Keratinocyte (primary cell): ENCODE data around the gene SRGN. TPM values are rescaled to one million over a fixed set of nuclear protein-coding genes. Genes with fewer than 3 reads are reported as not detected.

ENCODE experiments used
- DNase-seq: peaks from one replicate; pipeline ENCODE4 v3.0.0-alpha.2; 2011; ENCODE audit warnings: low read depth, missing footprints, low spot score
- FAIRE-seq: peaks from 2 replicates; lab custom pipeline; 2011; peaks lifted over from hg19 to GRCh38; lab: Jason Lieb, UNC
- H2AFZ ChIP-seq: 2 replicates; pipeline ENCODE4 v1.6.0; 2012; ENCODE audit warnings: low read length, control low read depth, inconsistent platforms; ENCODE audit not compliant: control insufficient read depth
- H3K27ac ChIP-seq: 2 replicates; pipeline ENCODE4 v1.5.1; 2011; ENCODE audit warnings: low read length; ENCODE audit not compliant: control insufficient read depth, insufficient read depth
- H3K27me3 ChIP-seq: 3 replicates; pipeline ENCODE4 v1.6.0; 2011; ENCODE audit warnings: low read length; ENCODE audit not compliant: control insufficient read depth, insufficient read depth; ENCODE audit errors: extremely low read depth
- H3K36me3 ChIP-seq, 2 experiments: 2 replicates in 1 of 2; 3 replicates in 1 of 2; pipeline ENCODE4 v1.5.1; 2011; ENCODE audit warnings: low read length in 2 of 2, mild to moderate bottlenecking in 1 of 2; ENCODE audit not compliant: control insufficient read depth in 2 of 2, insufficient read depth in 2 of 2; ENCODE audit errors: extremely low read depth in 1 of 2
- H3K4me1 ChIP-seq: 3 replicates; pipeline ENCODE4 v1.5.1; 2011; ENCODE audit warnings: low read length; ENCODE audit not compliant: control insufficient read depth, insufficient read depth; ENCODE audit errors: extremely low read depth
- H3K4me2 ChIP-seq: 3 replicates; pipeline ENCODE4 v1.6.0; 2011; ENCODE audit warnings: low read depth, low read length; ENCODE audit not compliant: control insufficient read depth, insufficient read depth; ENCODE audit errors: extremely low read depth
- H3K4me3 ChIP-seq, 3 experiments: fragments of 200-600 bp in 1 of 3; sonication (generic) in 1 of 3; 2 replicates in 2 of 3; 3 replicates in 1 of 3; pipeline ENCODE4 v1.5.1; 2011 to 2016; ENCODE audit warnings: low read length in 3 of 3, mild to moderate bottlenecking in 3 of 3, control low read depth in 2 of 3, inconsistent platforms in 1 of 3, low read depth in 1 of 3, mixed read lengths in 1 of 3, mixed run types in 1 of 3, moderate library complexity in 1 of 3; ENCODE audit not compliant: control insufficient read depth in 2 of 3, insufficient read depth in 2 of 3; ENCODE audit errors: extremely low read depth in 1 of 3
- H3K79me2 ChIP-seq: 2 replicates; pipeline ENCODE4 v1.6.0; 2012; ENCODE audit warnings: low read length; ENCODE audit not compliant: control insufficient read depth, insufficient read depth
- H3K9ac ChIP-seq: 3 replicates; pipeline ENCODE4 v1.6.0; 2011; ENCODE audit warnings: low read length; ENCODE audit not compliant: control insufficient read depth, insufficient read depth; ENCODE audit errors: extremely low read depth
- H3K9me1 ChIP-seq: 3 replicates; pipeline ENCODE4 v1.6.0; 2011; ENCODE audit warnings: low read length; ENCODE audit not compliant: control insufficient read depth, insufficient read depth; ENCODE audit errors: extremely low read depth
- H3K9me3 ChIP-seq: 2 replicates; pipeline ENCODE4 v1.5.1; 2012; ENCODE audit warnings: low read depth, low read length; ENCODE audit not compliant: control insufficient read depth
- H4K20me1 ChIP-seq: 3 replicates; pipeline ENCODE4 v1.6.0; 2011; ENCODE audit warnings: low read length; ENCODE audit not compliant: control insufficient read depth, insufficient read depth; ENCODE audit errors: extremely low read depth
- EZH2 ChIP-seq: IDR thresholded peaks from one replicate; pipeline ENCODE4 v1.6.1; 2012; ENCODE audit warnings: inconsistent platforms, mild to moderate bottlenecking, low read length, moderate library complexity
- dilution Hi-C: fragments of 300-500 bp; cut with MboI; formaldehyde crosslinking; loops from one replicate; pipeline ENCODE4 v1.7.0; 2020; ENCODE audit warnings: low sequenced_read_pairs; ENCODE audit not compliant: extremely low pct_ligation_motif_present
- polyA plus RNA-seq, 5 experiments: library from polyadenylated mRNA; depleted of rRNA in 3 of 5; stranded (reverse) in 3 of 5; stranded (forward) in 1 of 5; unstranded in 1 of 5; fragments of >200 nt; gene quantifications; 1 replicate in 1 of 5; 2 replicates in 3 of 5; 3 replicates in 1 of 5; pipeline versions ENCODE4 v1.2.1 to v1.2.3, GENCODE V29; 2011 to 2012; ENCODE audit warnings: missing spikeins in 2 of 5, low read depth in 1 of 5, low replicate concordance in 1 of 5
- TF ChIP-seq, protein P1 (sequence below), 3 experiments: IDR thresholded peaks in 1 of 3; conservative IDR thresholded peaks in 1 of 3; optimal IDR thresholded peaks in 1 of 3; 2 replicates in 2 of 3; 3 replicates in 1 of 3; pipeline versions ENCODE3 to v1.5.1; 2011; ENCODE audit warnings: low read length in 3 of 3, mild to moderate bottlenecking in 3 of 3, moderate library complexity in 2 of 3, control low read depth in 1 of 3, inconsistent platforms in 1 of 3; ENCODE audit not compliant: insufficient read depth in 2 of 3; ENCODE audit errors: extremely low read depth in 1 of 3

Gene SRGN
- polyA plus RNA-seq, 1 donor (not counting 4 experiments of a cell fraction or from before 2014, with no cell fraction given) = 2.1 TPM

DNA sequence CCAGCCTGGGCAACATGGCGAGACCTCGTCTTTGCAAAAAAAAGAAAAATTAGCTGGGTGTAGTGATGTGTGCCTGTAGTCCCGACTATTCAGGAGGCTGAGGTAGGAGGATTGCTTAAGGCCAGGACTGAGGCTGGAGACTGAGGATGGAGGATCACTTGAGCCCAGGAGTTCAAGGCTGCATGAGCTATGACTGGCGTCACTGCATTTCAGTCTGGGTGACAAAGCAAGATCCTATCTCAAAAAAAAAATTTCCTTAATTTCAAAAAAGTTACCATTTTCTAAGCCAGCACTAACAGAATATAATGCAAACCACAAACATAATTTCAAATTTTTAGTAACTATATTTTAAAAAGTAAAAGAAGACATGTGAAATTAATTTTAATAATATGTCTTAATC, 13.4 kb upstream of the SRGN start:
- Histone ChIP-seq H3K9me1 (no peaks in the 10 kb centered on the region), H3K4me1 (no peaks in the 10 kb centered on the region), H3K4me2 (no peak overlapping the region), H3K27ac (no peak overlapping the region), H3K27me3 (no peaks in the 10 kb centered on the region), H3K79me2 (no peaks in the 10 kb centered on the region), H3K4me3 (no peak overlapping the region), H3K9ac (no peak overlapping the region), H3K36me3 (no peaks in the 10 kb centered on the region), H3K9me3 (no peaks in the 10 kb centered on the region), H4K20me1 (no peaks in the 10 kb centered on the region), H2AFZ (no peak overlapping the region)
- TF ChIP-seq, protein P1, sequence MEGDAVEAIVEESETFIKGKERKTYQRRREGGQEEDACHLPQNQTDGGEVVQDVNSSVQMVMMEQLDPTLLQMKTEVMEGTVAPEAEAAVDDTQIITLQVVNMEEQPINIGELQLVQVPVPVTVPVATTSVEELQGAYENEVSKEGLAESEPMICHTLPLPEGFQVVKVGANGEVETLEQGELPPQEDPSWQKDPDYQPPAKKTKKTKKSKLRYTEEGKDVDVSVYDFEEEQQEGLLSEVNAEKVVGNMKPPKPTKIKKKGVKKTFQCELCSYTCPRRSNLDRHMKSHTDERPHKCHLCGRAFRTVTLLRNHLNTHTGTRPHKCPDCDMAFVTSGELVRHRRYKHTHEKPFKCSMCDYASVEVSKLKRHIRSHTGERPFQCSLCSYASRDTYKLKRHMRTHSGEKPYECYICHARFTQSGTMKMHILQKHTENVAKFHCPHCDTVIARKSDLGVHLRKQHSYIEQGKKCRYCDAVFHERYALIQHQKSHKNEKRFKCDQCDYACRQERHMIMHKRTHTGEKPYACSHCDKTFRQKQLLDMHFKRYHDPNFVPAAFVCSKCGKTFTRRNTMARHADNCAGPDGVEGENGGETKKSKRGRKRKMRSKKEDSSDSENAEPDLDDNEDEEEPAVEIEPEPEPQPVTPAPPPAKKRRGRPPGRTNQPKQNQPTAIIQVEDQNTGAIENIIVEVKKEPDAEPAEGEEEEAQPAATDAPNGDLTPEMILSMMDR (optimal IDR thresholded peaks at IDR 0.05 in 1 of 3, IDR thresholded peaks at IDR 0.05 in 1 of 3, conservative IDR thresholded peaks at IDR 0.05 in 1 of 3; ENCODE audit: extremely low read depth in 1 of 3, insufficient read depth in 2 of 3, low read length in 3 of 3) = no peak
- no peak for TF ChIP-seq EZH2
- FAIRE-seq = no peak
- DNase-seq = no peak
- dilution Hi-C loops = no loop called here

DNA sequence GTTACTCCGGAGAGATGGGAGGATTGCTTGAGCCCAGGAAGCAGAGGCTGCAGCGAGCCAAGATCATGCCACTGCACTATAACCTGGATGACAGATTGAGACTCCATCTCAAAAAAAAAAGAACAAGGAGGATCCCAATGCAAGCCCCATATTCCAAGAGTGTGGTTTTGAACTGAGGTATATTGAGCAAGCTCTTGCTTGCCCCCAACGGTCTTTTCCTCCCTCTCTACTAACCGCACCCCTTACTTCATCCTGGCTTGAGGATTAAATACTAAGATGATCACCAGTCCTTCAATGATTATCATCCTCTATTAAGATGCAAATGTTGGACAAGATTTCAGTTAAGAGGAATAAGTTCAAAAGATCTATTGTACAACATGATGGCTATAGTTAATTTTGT, 12.5 kb upstream of the SRGN start:
- DNase-seq = no peak
- no peaks in the 10 kb centered on the region for H4K20me1 ChIP-seq
- H3K27ac ChIP-seq = no peak overlapping the region
- H2AFZ ChIP-seq = no peak overlapping the region
- no peak overlapping the region for H3K9ac ChIP-seq
- TF ChIP-seq, protein P1 (optimal IDR thresholded peaks at IDR 0.05 in 1 of 3, IDR thresholded peaks at IDR 0.05 in 1 of 3, conservative IDR thresholded peaks at IDR 0.05 in 1 of 3; ENCODE audit: extremely low read depth in 1 of 3, insufficient read depth in 2 of 3, low read length in 3 of 3) = no peak
- TF ChIP-seq EZH2 = no peak
- H3K9me3 ChIP-seq = no peaks in the 10 kb centered on the region
- no peaks in the 10 kb centered on the region for H3K27me3 ChIP-seq
- no peaks in the 10 kb centered on the region for H3K4me1 ChIP-seq
- FAIRE-seq = no peak
- dilution Hi-C loops = no loop called here
- H3K4me2 ChIP-seq = no peak overlapping the region
- H3K9me1 ChIP-seq = no peaks in the 10 kb centered on the region
- no peaks in the 10 kb centered on the region for H3K36me3 ChIP-seq
- H3K79me2 ChIP-seq = no peaks in the 10 kb centered on the region
- H3K4me3 ChIP-seq = no peak overlapping the region
